H9 (cell line): ENCODE measurements around the gene NPLOC4. TPM values are rescaled to one million over a fixed set of nuclear protein-coding genes. Genes with fewer than 3 reads are reported as not detected.

Experiments used
- DNase-seq: peaks from one replicate; pipeline ENCODE4 v3.0.0-alpha.2; 2017
- H2AFZ ChIP-seq: one replicate; pipeline ENCODE4 v1.6.1; 2013; ENCODE audit warnings: mild to moderate bottlenecking, low read length, control low read depth, moderate library complexity
- H2AK5ac ChIP-seq: 2 replicates; pipeline ENCODE4 v1.6.1; 2013; ENCODE audit warnings: low read length, control low read depth, mixed read lengths; ENCODE audit not compliant: insufficient read length
- H2BK120ac ChIP-seq: one replicate; pipeline ENCODE4 v1.6.1; 2013; ENCODE audit warnings: low read depth, mild to moderate bottlenecking, low read length, control low read depth, inconsistent platforms; ENCODE audit not compliant: poor library complexity, severe bottlenecking
- H2BK12ac ChIP-seq: 2 replicates; pipeline ENCODE4 v1.6.1; 2013; ENCODE audit warnings: low read length, control low read depth, mixed read lengths, low read depth; ENCODE audit not compliant: insufficient read length
- H2BK15ac ChIP-seq: 2 replicates; pipeline ENCODE4 v1.6.1; 2013; ENCODE audit warnings: low read depth, low read length, control low read depth
- H2BK20ac ChIP-seq: one replicate; pipeline ENCODE4 v1.6.1; 2013; ENCODE audit warnings: low read depth, mild to moderate bottlenecking, low read length, control low read depth, inconsistent platforms; ENCODE audit not compliant: poor library complexity, severe bottlenecking
- H2BK5ac ChIP-seq: 2 replicates; pipeline ENCODE4 v1.6.1; 2013; ENCODE audit warnings: low read length, control low read depth, mixed read lengths; ENCODE audit not compliant: insufficient read length
- H3K14ac ChIP-seq: 2 replicates; pipeline ENCODE4 v1.6.1; 2013; ENCODE audit warnings: low read length, control low read depth; ENCODE audit not compliant: insufficient read depth
- H3K18ac ChIP-seq: 2 replicates; pipeline ENCODE4 v1.6.1; 2013; ENCODE audit warnings: low read depth, mild to moderate bottlenecking, mixed read lengths, low read length, control low read depth; ENCODE audit not compliant: insufficient read length
- H3K23ac ChIP-seq: 2 replicates; pipeline ENCODE4 v1.6.1; 2013; ENCODE audit warnings: low read length, control low read depth, mixed read lengths, low read depth; ENCODE audit not compliant: insufficient read length
- H3K23me2 ChIP-seq: 2 replicates; pipeline ENCODE4 v1.6.1; 2013; ENCODE audit warnings: low read depth, mild to moderate bottlenecking, mixed read lengths, low read length, control low read depth; ENCODE audit not compliant: insufficient read length, poor library complexity, severe bottlenecking
- H3K27ac ChIP-seq: 2 replicates; pipeline ENCODE4 v1.5.1; 2013; ENCODE audit warnings: low read length, control low read depth, mixed read lengths, low read depth; ENCODE audit not compliant: insufficient read length
- H3K27me3 ChIP-seq: 2 replicates; pipeline ENCODE4 v1.6.1; 2013; ENCODE audit warnings: low read length, control low read depth, inconsistent platforms; ENCODE audit not compliant: insufficient read depth
- H3K4ac ChIP-seq: 2 replicates; pipeline ENCODE4 v1.6.1; 2013; ENCODE audit warnings: low read depth, mild to moderate bottlenecking, control low read depth, inconsistent platforms, low read length, moderate library complexity
- H3K4me1 ChIP-seq: 2 replicates; pipeline ENCODE4 v1.6.1; 2013; ENCODE audit warnings: low read length, control low read depth, inconsistent platforms; ENCODE audit not compliant: insufficient read depth
- H3K4me2 ChIP-seq: 2 replicates; pipeline ENCODE4 v1.6.1; 2013; ENCODE audit warnings: low read length, control low read depth, mixed read lengths; ENCODE audit not compliant: insufficient read length, insufficient read depth
- H3K56ac ChIP-seq: 2 replicates; pipeline ENCODE4 v1.6.1; 2013; ENCODE audit warnings: low read depth, mild to moderate bottlenecking, mixed read lengths, low read length, control low read depth; ENCODE audit not compliant: insufficient read length
- H3K79me1 ChIP-seq: 2 replicates; pipeline ENCODE4 v1.6.1; 2013; ENCODE audit warnings: low read depth, mild to moderate bottlenecking, moderate library complexity, low read length, control low read depth, inconsistent platforms; ENCODE audit not compliant: insufficient read depth, poor library complexity, severe bottlenecking
- H3K79me2 ChIP-seq: 2 replicates; pipeline ENCODE4 v1.6.1; 2013; ENCODE audit warnings: low read length, control low read depth, inconsistent platforms; ENCODE audit not compliant: insufficient read depth
- H3K9ac ChIP-seq: 2 replicates; pipeline ENCODE4 v1.6.1; 2013; ENCODE audit warnings: low read length, control low read depth, mixed read lengths; ENCODE audit not compliant: insufficient read length; ENCODE audit errors: extremely low read depth
- H3K9me3 ChIP-seq: one replicate; pipeline ENCODE4 v1.6.1; 2013; ENCODE audit warnings: low read depth, low read length, inconsistent platforms; ENCODE audit not compliant: control insufficient read depth
- H3T11ph ChIP-seq: one replicate; pipeline ENCODE4 v1.6.1; 2013; ENCODE audit warnings: mild to moderate bottlenecking, low read length, control low read depth, inconsistent platforms
- H4K20me1 ChIP-seq: one replicate; pipeline ENCODE4 v1.6.1; 2013; ENCODE audit not compliant: control insufficient read depth, insufficient read length, insufficient read depth
- H4K5ac ChIP-seq: 2 replicates; pipeline ENCODE4 v1.6.1; 2013; ENCODE audit warnings: low read depth, mild to moderate bottlenecking, mixed read lengths, low read length, control low read depth; ENCODE audit not compliant: insufficient read length
- H4K8ac ChIP-seq: replicated peaks from 2 replicates; pipeline ENCODE4 v1.6.1; 2013; ENCODE audit warnings: low read length, control low read depth, mixed read lengths, low read depth; ENCODE audit not compliant: insufficient read length
- H4K91ac ChIP-seq: 2 replicates; pipeline ENCODE4 v1.6.1; 2013; ENCODE audit warnings: low read depth, mild to moderate bottlenecking, moderate library complexity, mixed read lengths, low read length, control low read depth; ENCODE audit not compliant: insufficient read length
- H3K27ac Mint-ChIP-seq, 3 experiments: 2 replicates in 2 of 3; 3 replicates in 1 of 3; pipeline ENCODE4 v1.8.0; 2020 to 2021; ENCODE audit warnings: mixed read lengths in 3 of 3, mild to moderate bottlenecking in 1 of 3, moderate library complexity in 1 of 3
- H3K27me3 Mint-ChIP-seq: 2 replicates; pipeline ENCODE4 v1.8.0; 2021; ENCODE audit warnings: low read depth, mild to moderate bottlenecking, moderate library complexity, mixed read lengths
- H3K36me3 Mint-ChIP-seq, 3 experiments: 2 replicates in 2 of 3; 3 replicates in 1 of 3; pipeline ENCODE4 v1.8.0; 2020 to 2021; ENCODE audit warnings: low read depth in 3 of 3, mixed read lengths in 3 of 3; ENCODE audit not compliant: insufficient read depth in 1 of 3
- H3K4me1 Mint-ChIP-seq, 2 experiments: 2 replicates each; pipeline ENCODE4 v1.8.0; 2020; ENCODE audit warnings: mixed read lengths in 2 of 2
- H3K4me3 Mint-ChIP-seq, 2 experiments: 2 replicates in 1 of 2; 3 replicates in 1 of 2; pipeline ENCODE4 v1.8.0; 2020 to 2021; ENCODE audit warnings: mild to moderate bottlenecking in 2 of 2, mixed read lengths in 2 of 2, moderate library complexity in 1 of 2
- H3K9me3 Mint-ChIP-seq, 2 experiments: 2 replicates in 1 of 2; 3 replicates in 1 of 2; pipeline ENCODE4 v1.8.0; 2020; ENCODE audit warnings: mild to moderate bottlenecking in 2 of 2, mixed read lengths in 2 of 2, moderate library complexity in 1 of 2
- CTCF ChIP-seq: fragments of 200-600 bp; sonication (generic); conservative IDR thresholded peaks from 3 replicates; pipeline ENCODE4 v1.8.0; 2021; ENCODE audit warnings: antibody characterized with exemption, mild to moderate bottlenecking
- WGBS: extraction: QIAGEN DNeasy Blood & Tissue Kit; methylation state at CpG from one replicate; pipeline ENCODE4 v1.1.7; 2013; ENCODE audit warnings: missing lambda C conversion rate, low lambda C conversion rate, mixed read lengths; ENCODE audit not compliant: insufficient read length; ENCODE audit errors: extremely low coverage; 5-methylcytosine and 5-hydroxymethylcytosine counted together
- total RNA-seq: library from RNA; stranded (reverse); gene quantifications from 2 replicates; pipeline ENCODE4 v1.2.1, GENCODE V29; 2021

NPLOC4 gene
- total RNA-seq, 1 experiment from 2014 or later: 103 TPM

DNA sequence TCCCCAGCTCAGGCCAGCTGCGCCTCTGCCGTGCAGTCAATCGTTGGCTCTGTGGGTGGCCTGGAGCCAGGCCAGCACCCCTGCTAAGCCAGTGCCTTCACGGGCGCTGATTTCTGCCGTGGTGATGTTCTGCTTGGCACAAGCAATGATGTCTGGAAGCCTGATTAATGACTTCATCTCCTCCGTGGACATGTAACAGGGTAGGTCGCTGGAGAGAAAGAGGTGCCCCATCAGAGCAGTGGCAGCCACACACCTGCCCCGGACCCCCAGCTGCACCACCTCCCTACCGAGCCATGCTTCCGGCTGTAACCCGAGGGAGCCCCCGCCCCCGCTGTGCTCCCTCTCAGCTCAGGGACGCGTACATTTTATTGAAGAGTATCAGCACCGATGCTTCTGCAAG, 44.8 kb upstream of the NPLOC4 start:
- Histone ChIP-seq H3K9ac (no peak overlapping the region), H2AFZ (no peak overlapping the region), H2BK12ac (no peak overlapping the region), H3K23ac (no peak overlapping the region), H3T11ph (no peak overlapping the region), H3K4me2 (no peak overlapping the region), H3K4me1 (no peaks in the 10 kb centered on the region), H3K56ac (no peak overlapping the region), H4K91ac (no peak overlapping the region), H2BK120ac (no peak overlapping the region), H3K79me1 (peaks cover 8% of the 10 kb centered on the region), H3K79me2 (peaks cover 9% of the 10 kb centered on the region; the same call in 1 of the 2 replicates), H3K18ac (no peak overlapping the region), H2AK5ac (no peak overlapping the region), H3K23me2 (peaks cover 10% of the 10 kb centered on the region), H2BK5ac (no peak overlapping the region), H3K9me3 (no peaks in the 10 kb centered on the region), H3K14ac (no peak overlapping the region), H3K4ac (no peak overlapping the region), H4K20me1 (no peaks in the 10 kb centered on the region), H2BK20ac (no peak overlapping the region), H4K5ac (no peak overlapping the region), H4K8ac (no peak overlapping the region), H2BK15ac (no peak overlapping the region), H3K27ac (no peak overlapping the region), H3K27me3 (no peaks in the 10 kb centered on the region)
- Mint-ChIP-seq H3K36me3 (peaks cover 4 to 28% (median 19%) of the 10 kb centered on the region in 3 experiments), H3K9me3 (no peaks in the 10 kb centered on the region), H3K4me3 (peak overlapping the region; percentile 22 to 54; a peak in 4 of 5 replicates), H3K4me1 (peaks cover 14 to 20% of the 10 kb centered on the region in 2 experiments), H3K27me3 (no peaks in the 10 kb centered on the region; the same call in 1 of the 2 replicates), H3K27ac (no peak overlapping the region; a peak in 1 of 7 replicates)
- no peak for TF ChIP-seq CTCF
- no CpG with 5 or more reads among the region's 17 CpGs for WGBS
- DNase-seq: no peak
